ENCODE data around the gene TMPRSS13. TPM values are rescaled to one million over a fixed set of nuclear protein-coding genes. Genes with fewer than 3 reads are reported as not detected.

The TMPRSS13 gene
- total RNA-seq, 1 donor from 2014 or later: not detected

GRCh38 chr11:117905524-117905923, 23.7 kb downstream of the TMPRSS13 start:
- no peak overlapping the region for H3K4me3 Mint-ChIP-seq (ENCODE audit: unreplicated experiment)
- H3K27ac Mint-ChIP-seq (ENCODE audit: unreplicated experiment): no peak overlapping the region
- TF ChIP-seq CTCF (IDR thresholded peaks at IDR 0.05): no peak
- no peaks in the 10 kb centered on the region for H3K27me3 Mint-ChIP-seq (ENCODE audit: low read depth)
- no peaks in the 10 kb centered on the region for H3K36me3 Mint-ChIP-seq (ENCODE audit: low read depth)
- peaks cover 19% of the 10 kb centered on the region for H3K4me1 Mint-ChIP-seq (ENCODE audit: low read depth)
- no peak for DNase-seq (ENCODE audit: low spot score)
- no peaks in the 10 kb centered on the region for H3K9me3 Mint-ChIP-seq (ENCODE audit: low read depth)

- Mint-ChIP-seq H3K36me3 (ENCODE audit: low read depth) (no peaks in the 10 kb centered on the region), H3K4me1 (ENCODE audit: low read depth) (peaks cover 19% of the 10 kb centered on the region), H3K27me3 (ENCODE audit: low read depth) (peaks cover 6% of the 10 kb centered on the region), H3K27ac (ENCODE audit: unreplicated experiment) (no peak overlapping the region), H3K9me3 (ENCODE audit: low read depth) (no peaks in the 10 kb centered on the region), H3K4me3 (ENCODE audit: unreplicated experiment) (no peak overlapping the region)
- no peak for TF ChIP-seq CTCF (IDR thresholded peaks at IDR 0.05)
- no peak for DNase-seq (ENCODE audit: low spot score)
These were observed 25.5 kb downstream of the TMPRSS13 start for GRCh38 chr11:117903505-117904382.

- Mint-ChIP-seq H3K27me3 (ENCODE audit: low read depth) (peaks cover 12% of the 10 kb centered on the region), H3K36me3 (ENCODE audit: low read depth) (no peaks in the 10 kb centered on the region), H3K27ac (ENCODE audit: unreplicated experiment) (no peak overlapping the region), H3K9me3 (ENCODE audit: low read depth) (no peaks in the 10 kb centered on the region), H3K4me3 (ENCODE audit: unreplicated experiment) (no peak overlapping the region), H3K4me1 (ENCODE audit: low read depth) (peaks cover 11% of the 10 kb centered on the region)
- DNase-seq (ENCODE audit: low spot score): no peak
- TF ChIP-seq CTCF (IDR thresholded peaks at IDR 0.05): no peak
These were observed 27.0 kb downstream of the TMPRSS13 start for GRCh38 chr11:117902001-117902845.

- no peak for DNase-seq (ENCODE audit: low spot score)
- no peak for TF ChIP-seq CTCF (IDR thresholded peaks at IDR 0.05)
- H3K4me1 Mint-ChIP-seq (ENCODE audit: low read depth): peaks cover 7% of the 10 kb centered on the region
- H3K36me3 Mint-ChIP-seq (ENCODE audit: low read depth): no peaks in the 10 kb centered on the region
- no peak overlapping the region for H3K27ac Mint-ChIP-seq (ENCODE audit: unreplicated experiment)
- no peak overlapping the region for H3K4me3 Mint-ChIP-seq (ENCODE audit: unreplicated experiment)
- peaks cover 12% of the 10 kb centered on the region for H3K27me3 Mint-ChIP-seq (ENCODE audit: low read depth)
- H3K9me3 Mint-ChIP-seq (ENCODE audit: low read depth): no peaks in the 10 kb centered on the region
These were observed 27.6 kb downstream of the TMPRSS13 start for GRCh38 chr11:117901601-117902000.

GRCh38 chr11:117900720-117901440, 28.3 kb downstream of the TMPRSS13 start:
- Mint-ChIP-seq H3K27me3 (ENCODE audit: low read depth) (peaks cover 12% of the 10 kb centered on the region), H3K4me1 (ENCODE audit: low read depth) (no peaks in the 10 kb centered on the region), H3K27ac (ENCODE audit: unreplicated experiment) (no peak overlapping the region), H3K9me3 (ENCODE audit: low read depth) (no peaks in the 10 kb centered on the region), H3K4me3 (ENCODE audit: unreplicated experiment) (no peak overlapping the region), H3K36me3 (ENCODE audit: low read depth) (no peaks in the 10 kb centered on the region)
- no peak for DNase-seq (ENCODE audit: low spot score)
- TF ChIP-seq CTCF (IDR thresholded peaks at IDR 0.05): no peak

Data from chondrocyte (in vitro differentiated cells).